CD4-positive, alpha-beta T cell treated with Interleukin-4 for 4 hours (primary cell): Measurements from ENCODE around the gene C1orf116.
A peak's percentile ranks its signal among the peaks of the same experiment; 100 is the strongest.

Source experiments
- DNase-seq: peaks from one replicate; pipeline ENCODE4 v3.0.0-alpha.2; 2020

The C1orf116 gene

DNA sequence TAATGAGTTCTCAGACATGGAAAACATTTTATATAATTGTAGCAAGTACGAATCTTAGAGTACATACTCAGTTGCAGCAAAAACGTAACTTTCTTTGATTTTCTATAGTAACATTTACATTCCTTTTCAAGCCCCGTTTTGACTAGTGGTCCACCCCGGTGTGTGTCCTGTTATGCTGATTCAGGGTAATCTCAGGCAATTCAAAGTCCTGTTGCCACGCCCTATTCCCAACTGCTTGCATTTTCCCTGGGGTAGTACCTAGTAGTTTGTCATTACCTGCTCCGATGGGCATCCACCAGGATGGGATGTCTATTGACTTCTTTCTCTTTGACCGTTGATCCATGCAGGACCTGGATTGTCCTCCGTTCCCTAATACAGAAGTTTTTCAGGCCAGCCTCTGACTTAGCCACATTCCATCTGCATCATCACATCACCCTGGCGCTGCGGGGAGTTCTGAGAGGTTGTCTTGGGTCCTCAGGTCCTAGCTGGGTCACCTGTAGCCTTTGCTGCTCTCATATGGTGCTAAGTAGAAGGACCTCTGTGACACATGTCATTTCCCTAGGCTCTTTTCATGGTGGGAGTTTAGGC is 47.3 kb downstream of the C1orf116 start:
- DNase-seq: no peak

DNA sequence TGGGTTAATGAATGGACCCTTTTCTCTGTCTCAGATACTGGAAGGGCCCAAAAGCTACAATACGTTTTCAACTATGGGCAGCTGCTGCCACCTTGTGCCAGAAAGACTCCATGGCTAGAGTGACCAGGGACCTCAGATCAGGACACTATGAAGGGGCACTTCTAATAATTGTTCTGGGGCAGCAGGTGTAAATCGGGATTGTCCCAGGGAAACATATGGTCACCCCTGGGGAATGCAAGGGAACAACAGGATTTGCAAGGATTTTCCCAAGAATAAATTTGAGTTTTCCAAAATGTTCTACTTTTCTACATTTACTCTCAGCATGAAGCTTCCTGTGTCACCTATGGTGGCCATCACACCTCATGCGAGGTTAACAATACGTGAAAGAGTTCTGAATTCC is 50.3 kb downstream of the C1orf116 start:
- DNase-seq: peak; percentile 66

- no peak for DNase-seq
Observed at GRCh38 chr1:206979379-206980043, 53.0 kb downstream of the C1orf116 start.

- no peak for DNase-seq
Observed at GRCh38 chr1:206978259-206978658, 54.3 kb downstream of the C1orf116 start.

DNA sequence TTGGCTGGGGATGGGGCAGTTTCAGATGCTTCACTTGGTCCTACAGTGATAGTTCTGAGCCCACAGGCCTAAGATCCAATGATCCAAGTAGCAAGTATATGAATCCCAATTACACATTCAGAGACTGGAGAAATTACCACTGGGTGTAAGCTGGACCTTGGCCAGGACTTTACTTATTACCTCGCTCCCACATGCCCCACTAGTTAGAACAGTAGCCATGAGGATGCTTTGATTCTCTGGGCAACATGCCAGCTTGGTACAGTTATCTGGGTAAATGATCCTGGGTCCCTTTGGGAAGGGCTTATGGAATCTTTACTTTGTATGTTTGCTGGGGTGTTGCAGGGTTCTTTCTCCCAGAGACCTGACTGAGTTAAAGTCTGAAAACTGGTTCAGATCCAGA is 57.2 kb downstream of the C1orf116 start:
- DNase-seq: no peak

GRCh38 chr1:206974140-206974539 is 58.4 kb downstream of the C1orf116 start:
- no peak for DNase-seq

DNA sequence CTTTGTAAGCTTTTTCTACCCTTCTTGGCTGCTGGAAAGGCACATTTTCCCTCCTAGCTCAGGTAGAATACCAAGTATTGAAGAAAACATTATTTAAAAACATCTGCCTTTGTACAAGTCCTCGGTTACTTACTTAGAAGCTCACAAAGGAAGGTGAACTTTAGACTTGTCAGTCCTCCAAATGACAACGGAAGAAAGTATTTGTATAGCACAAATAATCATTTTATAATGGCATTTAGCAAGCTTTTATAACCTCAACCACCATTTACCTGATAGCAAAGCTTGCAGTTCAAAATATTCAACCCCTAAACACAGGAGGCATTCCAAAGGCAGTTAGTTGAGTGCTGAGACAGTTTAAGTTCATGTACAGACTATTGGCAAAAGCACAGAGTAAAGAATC is 59.8 kb downstream of the C1orf116 start:
- DNase-seq: no peak

GRCh38 chr1:206971029-206971655 is 61.4 kb downstream of the C1orf116 start:
- no peak for DNase-seq

DNA sequence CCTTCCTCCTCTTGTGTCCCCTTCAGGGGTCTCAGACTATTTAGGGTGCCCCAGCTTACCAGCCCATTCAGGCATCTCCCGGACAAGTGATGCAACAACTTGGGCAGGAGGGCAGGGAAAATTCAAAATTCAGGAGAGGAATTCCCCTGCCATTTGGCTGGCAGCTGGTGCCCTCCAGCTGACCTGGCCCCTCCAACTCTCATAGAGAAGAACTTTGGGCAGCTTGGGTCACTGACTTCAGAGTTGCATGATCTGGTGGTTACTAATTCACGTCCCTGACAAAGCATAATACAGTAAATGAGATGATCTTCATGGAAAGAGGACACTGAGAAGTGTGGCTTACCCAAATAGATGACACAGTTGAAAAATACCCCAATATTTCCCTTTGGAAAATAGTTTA is 62.1 kb downstream of the C1orf116 start, which contains the start of gene FCAMR:
Gene FCAMR (minus strand): TSS at position 15 of the 400 bp plus-strand sequence. CDS start 335 bp downstream, outside the sequence.
- no peak for DNase-seq

DNA sequence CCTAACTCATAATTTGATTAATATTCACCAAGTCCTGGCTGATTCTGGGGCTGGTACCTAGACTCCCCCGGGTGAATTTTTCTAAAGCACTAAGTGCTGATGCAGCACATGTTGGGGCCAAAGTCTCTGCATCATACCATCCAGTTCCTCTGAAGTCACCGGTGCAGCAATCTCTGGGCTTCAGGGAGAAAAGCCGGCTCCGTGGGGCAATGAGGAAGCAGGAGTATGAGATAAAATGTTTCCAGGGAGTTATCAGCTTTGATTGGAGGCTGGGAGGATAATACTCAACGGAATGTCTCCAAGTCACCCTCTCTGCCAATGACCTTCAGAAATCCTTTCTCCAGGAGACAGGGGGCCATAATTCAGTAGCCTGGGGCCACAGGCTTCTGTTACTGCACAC is 63.5 kb downstream of the C1orf116 start:
- DNase-seq: no peak
